Ectodermal cell (in vitro differentiated cells): Measurements from ENCODE around the gene MLC1. TPM values are rescaled to one million over a fixed set of nuclear protein-coding genes. Genes with fewer than 3 reads are reported as not detected.

Experiments used
- H3K27ac ChIP-seq: 2 replicates; pipeline ENCODE4 v1.7.0; 2013; ENCODE audit warnings: mild to moderate bottlenecking, low read depth, low read length; ENCODE audit not compliant: insufficient read depth, poor library complexity, severe bottlenecking
- H3K27me3 ChIP-seq: 2 replicates; pipeline ENCODE4 v1.7.0; 2013; ENCODE audit warnings: mild to moderate bottlenecking, low read length; ENCODE audit not compliant: insufficient read depth, control insufficient read depth, poor library complexity, severe bottlenecking
- H3K36me3 ChIP-seq: one replicate; pipeline ENCODE4 v1.7.0; 2013; ENCODE audit warnings: low read length; ENCODE audit not compliant: control insufficient read depth, insufficient read depth
- H3K4me1 ChIP-seq: one replicate; pipeline ENCODE4 v1.7.0; 2013; ENCODE audit warnings: low read length; ENCODE audit not compliant: control insufficient read depth, insufficient read depth
- H3K4me3 ChIP-seq: 2 replicates; pipeline ENCODE4 v1.7.0; 2013; ENCODE audit warnings: low read depth, low read length, control low read depth; ENCODE audit not compliant: insufficient read depth
- H3K9me3 ChIP-seq: 2 replicates; pipeline ENCODE4 v1.7.0; 2013; ENCODE audit warnings: mild to moderate bottlenecking, low read length, moderate library complexity; ENCODE audit not compliant: control insufficient read depth
- WGBS, 2 experiments: methylation state at CpG; one replicate each; pipeline ENCODE4 v1.1.7; 2013; ENCODE audit warnings: missing lambda C conversion rate in 2 of 2; 5-methylcytosine and 5-hydroxymethylcytosine counted together
- polyA plus RNA-seq, 4 experiments: library from polyadenylated mRNA; stranded (reverse); fragments of 50-300 nt; gene quantifications; one replicate each; pipeline ENCODE4 v1.2.3, GENCODE V29; 2013

Gene MLC1
- polyA plus RNA-seq (2013, experiment 1 of 4): 2.6 TPM
- 0.36 TPM for polyA plus RNA-seq (2013, experiment 2 of 4)
- polyA plus RNA-seq (2013, experiment 3 of 4): 0.27 TPM
- polyA plus RNA-seq (2013, experiment 4 of 4): 0.41 TPM

DNA sequence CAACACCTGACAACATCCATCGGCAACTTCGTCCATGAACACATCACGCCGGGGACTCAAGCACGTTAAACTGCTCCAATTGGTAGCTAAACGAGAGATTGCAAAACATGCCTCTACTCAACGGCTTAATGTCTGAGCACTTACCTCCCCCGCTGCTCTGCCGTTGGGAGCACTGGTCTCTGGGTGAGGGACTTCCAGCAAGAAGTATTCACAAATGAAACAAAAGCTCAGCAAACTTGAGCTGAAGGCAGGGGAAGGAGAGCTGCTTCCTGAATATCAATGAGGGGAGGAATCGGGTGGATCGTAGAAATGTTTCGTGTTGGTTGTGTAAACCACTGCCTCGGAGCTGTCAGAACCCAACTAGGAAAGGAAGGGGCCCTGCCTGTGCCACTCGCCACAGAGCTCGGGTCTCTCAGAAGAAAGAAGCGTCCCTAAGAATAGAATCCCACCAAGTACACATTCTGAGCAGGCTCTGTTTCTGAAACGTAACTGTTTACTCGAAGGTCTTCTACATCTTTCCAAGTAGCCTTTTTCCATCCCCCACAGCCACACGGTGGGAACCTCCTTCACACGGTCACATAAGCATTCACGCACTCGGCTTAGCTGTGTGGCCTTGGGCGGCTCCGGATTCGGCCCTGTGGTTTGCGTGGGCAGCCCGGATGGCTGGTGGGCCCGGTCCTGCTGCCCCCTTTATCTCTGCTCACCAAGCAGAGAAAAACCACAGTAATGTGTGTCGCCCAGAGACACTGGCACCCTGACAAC lies at the start of gene MLC1:
MLC1 (minus strand) TSS at position 216 of the 762 bp plus-strand sequence. CDS start 524 bp downstream, outside the sequence.
- 65 to 66% methylated on average over 29 of the region's 29 CpGs for WGBS, 2 experiments
- H3K27me3 ChIP-seq: no peaks in the 10 kb centered on the region
- no peak within 1 kb of the TSS for H3K27ac ChIP-seq

DNA sequence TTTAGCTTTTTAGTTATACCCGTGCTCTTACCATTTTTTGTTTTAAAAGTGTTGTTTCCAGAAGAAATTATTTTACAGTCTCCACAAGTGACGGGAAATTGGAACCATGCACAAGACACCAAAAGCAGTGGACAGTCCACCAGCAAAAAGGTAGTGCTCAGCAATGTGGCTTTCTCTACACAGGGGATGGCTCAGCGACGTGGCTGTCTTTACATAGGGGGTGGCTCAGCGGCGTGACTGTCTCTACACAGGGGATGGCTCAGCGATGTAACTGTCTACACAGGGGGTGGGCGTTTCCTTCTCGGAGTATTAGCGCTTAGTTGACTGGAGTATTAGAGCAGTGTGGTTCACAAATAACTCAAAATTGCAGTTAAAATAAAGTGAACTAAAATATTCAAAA lies 49.3 kb upstream of the MLC1 start:
- Histone ChIP-seq H3K4me1 (peaks cover 5% of the 10 kb centered on the region), H3K9me3 (no peaks in the 10 kb centered on the region), H3K36me3 (no peaks in the 10 kb centered on the region), H3K27ac (no peak overlapping the region), H3K27me3 (no peaks in the 10 kb centered on the region), H3K4me3 (no peak overlapping the region)
- 84 to 88% methylated on average over 10 of the region's 10 CpGs for WGBS, 2 experiments

More for the DNA sequence above, at the start of gene MLC1:
- Histone ChIP-seq H3K9me3 (no peaks in the 10 kb centered on the region), H3K4me3 (no peak within 1 kb of the TSS), H3K4me1 (peaks cover 15% of the 10 kb centered on the region), H3K36me3 (no peaks in the 10 kb centered on the region)

DNA sequence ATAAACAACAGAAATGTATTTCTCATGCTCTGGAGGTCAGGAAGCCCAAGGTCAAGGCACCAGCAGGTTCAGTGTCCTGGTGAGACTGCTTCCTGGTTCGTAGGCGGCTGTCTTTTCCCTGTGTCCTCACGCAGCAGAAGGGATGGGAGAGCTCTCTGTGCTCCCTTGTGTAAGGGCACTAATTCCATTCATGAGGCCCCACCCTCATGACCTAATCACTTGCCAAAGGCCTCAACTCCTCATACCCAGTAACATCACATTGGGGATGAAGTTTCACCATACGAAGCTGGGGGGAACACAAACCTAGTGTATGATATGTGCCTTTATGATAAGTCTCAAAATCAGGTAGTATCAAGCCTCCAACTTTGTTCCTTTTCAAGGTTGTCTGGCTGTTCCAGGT lies 46.7 kb upstream of the MLC1 start:
- Histone ChIP-seq H3K4me3 (no peak overlapping the region), H3K9me3 (no peaks in the 10 kb centered on the region), H3K4me1 (peaks cover 6% of the 10 kb centered on the region), H3K36me3 (no peaks in the 10 kb centered on the region), H3K27ac (no peak overlapping the region), H3K27me3 (no peaks in the 10 kb centered on the region)
- 84 to 89% methylated on average over 3 to 4 of the region's 4 CpGs for WGBS, 2 experiments

DNA sequence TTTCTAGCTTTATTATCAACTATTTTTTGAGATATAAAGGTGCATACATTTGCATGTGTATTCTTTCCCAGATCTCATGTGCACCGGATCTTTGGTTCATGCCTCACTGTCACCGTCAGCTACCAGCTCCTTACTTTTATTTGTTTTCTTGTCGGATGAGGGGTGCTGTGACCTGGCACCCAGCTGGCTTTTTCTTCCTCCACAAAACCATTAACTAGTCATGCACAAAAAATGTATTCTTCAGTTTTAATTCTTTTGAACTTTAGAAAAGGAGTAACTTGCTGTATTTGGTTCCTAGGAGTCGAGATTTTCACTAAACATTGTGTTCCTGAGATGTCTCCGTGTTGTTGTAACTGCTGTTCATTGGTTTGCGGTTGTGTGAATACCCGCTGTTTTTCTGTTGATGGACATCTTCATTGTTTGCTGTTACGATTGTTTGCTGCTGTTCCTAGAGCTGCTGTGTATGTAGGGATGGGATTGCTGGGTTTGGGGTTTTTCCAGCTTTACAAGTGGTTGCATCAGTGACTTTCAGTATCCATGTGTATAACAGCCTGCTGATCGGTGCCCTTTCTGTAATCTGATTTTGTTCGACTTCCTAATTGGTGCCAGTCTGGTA lies 44.0 kb upstream of the MLC1 start:
- Histone ChIP-seq H3K4me3 (no peak overlapping the region), H3K27me3 (no peaks in the 10 kb centered on the region), H3K4me1 (peaks cover 6% of the 10 kb centered on the region), H3K9me3 (no peaks in the 10 kb centered on the region), H3K36me3 (no peaks in the 10 kb centered on the region), H3K27ac (no peak overlapping the region)
- WGBS, 2 experiments: 80 to 86% methylated on average over 10 of the region's 10 CpGs

DNA sequence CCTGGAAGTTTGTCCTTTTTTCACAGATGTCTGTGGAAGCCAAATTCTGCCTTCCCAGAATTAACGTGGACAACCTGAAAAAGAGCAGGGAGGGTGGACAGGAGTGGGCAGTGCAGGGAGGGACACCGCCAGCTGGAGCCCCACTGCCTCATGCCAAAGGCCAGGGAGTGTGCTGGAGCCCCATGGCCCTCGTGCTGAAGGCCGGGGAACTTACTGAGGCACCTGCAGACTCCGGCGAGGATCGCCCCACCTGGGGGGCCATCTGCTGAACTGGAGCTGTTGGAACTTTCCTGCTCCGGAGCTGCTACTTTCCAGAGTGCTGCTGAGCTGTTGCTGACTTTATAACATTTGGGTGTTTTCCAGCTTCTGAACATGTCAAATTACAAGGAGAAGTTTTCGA lies 39.8 kb upstream of the MLC1 start:
- no peak overlapping the region for H3K4me3 ChIP-seq
- H3K36me3 ChIP-seq: no peaks in the 10 kb centered on the region
- no peaks in the 10 kb centered on the region for H3K9me3 ChIP-seq
- no peaks in the 10 kb centered on the region for H3K27me3 ChIP-seq
- 89 to 92% methylated on average over 9 of the region's 9 CpGs for WGBS, 2 experiments
- peaks cover 6% of the 10 kb centered on the region for H3K4me1 ChIP-seq
- no peak overlapping the region for H3K27ac ChIP-seq

DNA sequence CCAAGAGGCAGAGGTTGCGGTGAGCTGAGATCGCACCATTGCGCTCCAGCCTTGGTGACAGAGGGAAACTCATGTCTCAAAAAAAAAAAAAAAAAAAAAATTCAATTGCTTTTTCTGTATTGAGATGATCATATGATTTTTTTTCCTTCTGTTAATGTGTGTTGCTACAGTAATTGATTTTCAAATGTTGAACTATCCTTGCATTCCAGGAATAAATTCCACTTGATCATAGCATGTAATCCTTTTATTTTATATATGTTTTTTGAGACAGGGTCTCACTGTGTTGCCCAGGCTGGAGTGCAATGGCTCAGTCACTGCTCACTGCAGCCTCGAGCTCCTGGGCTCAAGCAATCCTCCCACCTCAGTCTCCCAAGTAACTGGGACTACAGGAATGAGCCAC lies 37.9 kb upstream of the MLC1 start:
- Histone ChIP-seq H3K36me3 (no peaks in the 10 kb centered on the region), H3K27me3 (no peaks in the 10 kb centered on the region)
- 94 to 95% methylated on average over 4 of the region's 4 CpGs for WGBS, 2 experiments

DNA sequence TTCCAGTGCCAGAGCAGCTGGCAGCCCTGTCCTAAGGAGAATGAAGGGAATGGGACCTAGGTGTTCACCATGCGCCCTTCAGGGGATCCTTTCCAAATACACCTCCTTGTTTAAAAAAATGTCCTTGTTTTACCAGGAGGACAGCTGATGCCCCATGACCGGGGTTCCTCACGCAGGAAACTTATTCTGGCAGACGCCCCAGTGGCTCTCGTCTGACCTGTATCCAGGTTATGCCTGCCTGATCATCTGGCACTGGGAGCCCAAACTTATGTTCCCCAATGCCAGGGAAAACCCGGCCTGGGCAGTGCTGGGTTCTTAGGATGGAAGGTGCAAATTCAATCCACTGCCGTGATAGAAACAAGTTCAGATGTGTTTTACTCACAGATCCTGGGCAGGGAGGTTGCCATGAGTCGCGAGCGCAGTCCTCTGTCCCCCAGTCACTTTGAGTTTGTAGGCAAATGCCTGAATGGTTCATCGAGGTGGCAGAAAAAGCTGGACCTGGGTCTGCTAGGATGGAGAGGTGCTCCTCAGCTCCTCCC lies 36.0 kb upstream of the MLC1 start:
- H3K4me1 ChIP-seq: no peaks in the 10 kb centered on the region
- H3K27me3 ChIP-seq: no peaks in the 10 kb centered on the region
- H3K36me3 ChIP-seq: no peaks in the 10 kb centered on the region
- no peak overlapping the region for H3K4me3 ChIP-seq
- no peaks in the 10 kb centered on the region for H3K9me3 ChIP-seq
- no peak overlapping the region for H3K27ac ChIP-seq
- 85 to 86% methylated on average over 11 of the region's 11 CpGs for WGBS, 2 experiments

More for the DNA sequence above, 37.9 kb upstream of the MLC1 start:
- Histone ChIP-seq H3K9me3 (no peaks in the 10 kb centered on the region), H3K4me1 (no peaks in the 10 kb centered on the region), H3K4me3 (no peak overlapping the region), H3K27ac (no peak overlapping the region)

DNA sequence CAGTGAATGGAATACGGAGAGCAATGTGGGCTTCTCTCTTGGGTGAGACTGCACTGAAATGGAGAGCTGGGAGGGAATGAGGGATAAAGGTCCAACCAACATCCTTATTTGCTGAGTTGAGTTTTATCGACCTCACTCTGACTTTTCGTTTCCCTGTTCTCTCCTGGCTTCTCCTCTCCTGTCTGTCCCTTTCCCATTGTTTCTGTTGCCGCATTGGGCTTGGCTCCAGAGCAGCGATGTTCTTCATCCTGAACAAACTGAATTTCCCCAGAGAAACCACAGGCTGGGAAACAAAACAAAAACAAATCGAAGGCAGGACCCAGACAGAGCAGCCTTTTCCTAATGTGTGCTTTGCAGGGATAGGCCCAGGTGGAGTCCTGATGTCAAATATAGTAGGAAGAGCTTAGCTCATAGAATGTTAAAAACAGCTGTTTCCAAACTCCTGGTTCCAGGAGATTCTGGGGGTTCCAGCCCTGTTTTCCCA lies 34.6 kb upstream of the MLC1 start:
- H3K9me3 ChIP-seq: no peaks in the 10 kb centered on the region
- WGBS, 2 experiments: 88 to 89% methylated on average over 6 of the region's 6 CpGs
- H3K36me3 ChIP-seq: no peaks in the 10 kb centered on the region
- H3K4me3 ChIP-seq: no peak overlapping the region
- H3K27me3 ChIP-seq: no peaks in the 10 kb centered on the region
- H3K27ac ChIP-seq: no peak overlapping the region
- no peaks in the 10 kb centered on the region for H3K4me1 ChIP-seq

DNA sequence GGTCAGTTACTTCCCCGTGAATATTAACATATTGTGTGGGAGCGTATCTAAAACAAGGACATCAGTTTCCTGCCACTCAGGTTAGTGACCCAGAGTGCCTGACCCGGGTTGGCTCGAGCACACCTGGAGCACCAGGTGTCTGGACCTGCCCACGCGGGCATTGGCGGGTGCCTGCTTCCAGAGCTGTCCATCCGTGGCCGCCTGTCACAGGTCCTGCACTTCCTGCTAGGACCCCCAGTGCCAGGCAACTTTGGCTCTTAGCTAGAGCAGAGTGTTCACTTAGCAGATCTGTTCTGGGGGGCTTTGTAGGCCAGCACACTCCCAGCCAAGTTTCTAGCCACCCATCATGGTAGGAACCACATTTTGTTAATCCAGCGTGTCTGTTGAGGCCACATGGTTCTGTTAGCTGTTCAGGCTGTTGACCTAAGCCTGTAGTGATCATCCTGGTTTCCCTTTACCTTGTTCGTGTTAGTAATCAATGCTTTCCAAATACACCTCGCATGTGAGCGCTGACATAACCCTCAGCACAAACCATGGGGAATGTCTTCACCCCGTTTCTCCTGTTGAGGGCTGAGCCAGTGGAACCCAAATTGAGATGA lies 34.0 kb upstream of the MLC1 start:
- Histone ChIP-seq H3K27ac (no peak overlapping the region), H3K4me1 (no peaks in the 10 kb centered on the region), H3K36me3 (no peaks in the 10 kb centered on the region), H3K27me3 (no peaks in the 10 kb centered on the region), H3K9me3 (no peaks in the 10 kb centered on the region), H3K4me3 (no peak overlapping the region)
- WGBS, 2 experiments: 90 to 93% methylated on average over 14 of the region's 14 CpGs
